ENCODE results near the gene RBMS2. TPM values are rescaled to one million over a fixed set of nuclear protein-coding genes. Genes with fewer than 3 reads are reported as not detected.

Gene RBMS2
- polyA plus RNA-seq, 1 donor (not counting 4 experiments of a cell fraction or from before 2014, with no cell fraction given): 64.5 TPM

GRCh38 chr12:56568146-56568545 lies 46.5 kb downstream of the RBMS2 start:
- Histone ChIP-seq H4K20me1 (ENCODE audit: control insufficient read depth, extremely low read depth, insufficient read depth, low read length) (no peaks in the 10 kb centered on the region), H3K4me1 (ENCODE audit: control insufficient read depth, extremely low read depth, insufficient read depth, low read length) (no peaks in the 10 kb centered on the region), H3K9me3 (ENCODE audit: control insufficient read depth, low read depth, low read length) (no peaks in the 10 kb centered on the region), H3K9ac (ENCODE audit: control insufficient read depth, extremely low read depth, insufficient read depth, low read length) (no peak overlapping the region), H3K4me3 (ENCODE audit: control insufficient read depth in 2 of 3, extremely low read depth in 1 of 3, insufficient read depth in 2 of 3, low read depth in 1 of 3, low read length in 3 of 3) (no peak overlapping the region), H3K36me3 (ENCODE audit: control insufficient read depth in 2 of 2, extremely low read depth in 1 of 2, insufficient read depth in 2 of 2, low read length in 2 of 2) (peaks cover 34 to 45% of the 10 kb centered on the region in 2 experiments), H3K79me2 (ENCODE audit: control insufficient read depth, insufficient read depth, low read length) (peaks cover 6% of the 10 kb centered on the region), H2AFZ (ENCODE audit: control insufficient read depth, low read length) (no peak overlapping the region), H3K27ac (ENCODE audit: control insufficient read depth, insufficient read depth, low read length) (no peak overlapping the region), H3K27me3 (ENCODE audit: control insufficient read depth, extremely low read depth, insufficient read depth, low read length) (no peaks in the 10 kb centered on the region), H3K9me1 (ENCODE audit: control insufficient read depth, extremely low read depth, insufficient read depth, low read length) (no peaks in the 10 kb centered on the region), H3K4me2 (ENCODE audit: control insufficient read depth, extremely low read depth, insufficient read depth, low read depth, low read length) (no peak overlapping the region)
- dilution Hi-C loops (cut with MboI; ENCODE audit: extremely low pct_ligation_motif_present, low sequenced_read_pairs): no loop called here
- no peak for TF ChIP-seq CTCF (optimal IDR thresholded peaks at IDR 0.05 in 1 of 3, IDR thresholded peaks at IDR 0.05 in 1 of 3, conservative IDR thresholded peaks at IDR 0.05 in 1 of 3; ENCODE audit: extremely low read depth in 1 of 3, insufficient read depth in 2 of 3, low read length in 3 of 3)
- no peak for TF ChIP-seq EZH2 (IDR thresholded peaks at IDR 0.05; ENCODE audit: low read length)
- no peak for FAIRE-seq
- DNase-seq (ENCODE audit: low read depth, low spot score): no peak

- no peaks in the 10 kb centered on the region for H4K20me1 ChIP-seq (ENCODE audit: control insufficient read depth, extremely low read depth, insufficient read depth, low read length)
- no peaks in the 10 kb centered on the region for H3K9me3 ChIP-seq (ENCODE audit: control insufficient read depth, low read depth, low read length)
- no peaks in the 10 kb centered on the region for H3K79me2 ChIP-seq (ENCODE audit: control insufficient read depth, insufficient read depth, low read length)
- no peak overlapping the region for H3K27ac ChIP-seq (ENCODE audit: control insufficient read depth, insufficient read depth, low read length)
- H3K36me3 ChIP-seq (ENCODE audit: control insufficient read depth in 2 of 2, extremely low read depth in 1 of 2, insufficient read depth in 2 of 2, low read length in 2 of 2): peaks cover 24 to 30% of the 10 kb centered on the region in 2 experiments
- H3K4me2 ChIP-seq (ENCODE audit: control insufficient read depth, extremely low read depth, insufficient read depth, low read depth, low read length): no peak overlapping the region
- no peak overlapping the region for H2AFZ ChIP-seq (ENCODE audit: control insufficient read depth, low read length)
- H3K9me1 ChIP-seq (ENCODE audit: control insufficient read depth, extremely low read depth, insufficient read depth, low read length): no peaks in the 10 kb centered on the region
- TF ChIP-seq EZH2 (IDR thresholded peaks at IDR 0.05; ENCODE audit: low read length) (no peak), CTCF (optimal IDR thresholded peaks at IDR 0.05 in 1 of 3, IDR thresholded peaks at IDR 0.05 in 1 of 3, conservative IDR thresholded peaks at IDR 0.05 in 1 of 3; ENCODE audit: extremely low read depth in 1 of 3, insufficient read depth in 2 of 3, low read length in 3 of 3) (no peak)
- H3K4me1 ChIP-seq (ENCODE audit: control insufficient read depth, extremely low read depth, insufficient read depth, low read length): no peaks in the 10 kb centered on the region
- no peaks in the 10 kb centered on the region for H3K27me3 ChIP-seq (ENCODE audit: control insufficient read depth, extremely low read depth, insufficient read depth, low read length)
- dilution Hi-C loops (cut with MboI; ENCODE audit: extremely low pct_ligation_motif_present, low sequenced_read_pairs): no loop called here
- H3K4me3 ChIP-seq (ENCODE audit: control insufficient read depth in 2 of 3, extremely low read depth in 1 of 3, insufficient read depth in 2 of 3, low read depth in 1 of 3, low read length in 3 of 3): no peak overlapping the region
- H3K9ac ChIP-seq (ENCODE audit: control insufficient read depth, extremely low read depth, insufficient read depth, low read length): no peak overlapping the region
- DNase-seq (ENCODE audit: low read depth, low spot score): no peak
- no peak for FAIRE-seq
These were observed 49.5 kb downstream of the RBMS2 start for GRCh38 chr12:56571121-56571520.
